Measurements from ENCODE around the gene NUTM1.

- no peak for TF ChIP-seq CTCF (IDR thresholded peaks at IDR 0.05)
- TF ChIP-seq EP300 (IDR thresholded peaks at IDR 0.05; ENCODE audit: borderline replicate concordance in 1 of 2, low read depth in 1 of 2, low read length in 1 of 2): no peak
- TF ChIP-seq RAD21 (IDR thresholded peaks at IDR 0.05; ENCODE audit: low read length): no peak
- TF ChIP-seq REST (IDR thresholded peaks at IDR 0.05; ENCODE audit: low read depth, low read length): no peak
- TF ChIP-seq POLR2AphosphoS5 (IDR thresholded peaks at IDR 0.05; ENCODE audit: low read depth, low read length): no peak
- TF ChIP-seq EZH2phosphoT487 (IDR thresholded peaks at IDR 0.05; ENCODE audit: borderline replicate concordance, low read depth): no peak
- no peak for TF ChIP-seq YY1 (IDR thresholded peaks at IDR 0.05; ENCODE audit: low read depth)
- no peak for TF ChIP-seq JUND (IDR thresholded peaks at IDR 0.05)
Observed at GRCh38 chr15:34327906-34328305, 15.2 kb upstream of the NUTM1 start.

Measured in SK-N-SH (cell line).